Panc1 (cell line): ENCODE results near the gene FITM2. TPM values are rescaled to one million over a fixed set of nuclear protein-coding genes. Genes with fewer than 3 reads are reported as not detected.
"Not testable (repeated sequence)": the region's sequence is repeated elsewhere in the genome, so short reads cannot be mapped to it uniquely, and the experiment has no call there.

Experiments used
- ATAC-seq: fragments of 200-7000 bp; cut with Tn5 transposase; 2 replicates; pipeline ENCODE4 v1.9.1; 2020; ENCODE audit warnings: mild to moderate bottlenecking, moderate library complexity
- BruUV-seq: library from RNA; stranded (reverse); fragments of 400-500 nt; replicated peaks from 2 replicates; lab custom pipeline; 2021; lab: Mats Ljungman, UMichigan
- CTCF ChIA-PET: fragments of 300-600 bp; sonication (Branson Sonifier 250); formaldehyde crosslinking; loops from one replicate; lab custom pipeline; 2022; ENCODE audit warnings: antibody characterized with exemption; lab: Charles Lee
- POLR2A ChIA-PET: fragments of 300-600 bp; sonication (Branson Sonifier 250); formaldehyde crosslinking; loops from one replicate; lab custom pipeline; 2022; ENCODE audit warnings: antibody characterized with exemption; lab: Charles Lee
- DNase-seq: peaks from one replicate; pipeline ENCODE4 v3.0.0-alpha.2; 2010; ENCODE audit warnings: low read depth, low spot score
- H3K27ac ChIP-seq: 2 replicates; pipeline ENCODE4 v1.5.1; 2011; ENCODE audit warnings: mild to moderate bottlenecking, low read length, inconsistent platforms
- H3K27me3 ChIP-seq: fragments of 200-500 bp; sonication (Bioruptor generic); 2 replicates; pipeline ENCODE4 v1.6.0; 2014; ENCODE audit warnings: low read length, inconsistent platforms; ENCODE audit not compliant: control insufficient read depth, insufficient read depth
- H3K36me3 ChIP-seq: fragments of 200-500 bp; sonication (Bioruptor generic); 2 replicates; pipeline ENCODE4 v1.5.1; 2014; ENCODE audit warnings: inconsistent platforms, mild to moderate bottlenecking, low read length, moderate library complexity; ENCODE audit not compliant: control insufficient read depth, insufficient read depth
- H3K4me1 ChIP-seq: 2 replicates; pipeline ENCODE4 v1.5.1; 2011; ENCODE audit warnings: inconsistent platforms, mild to moderate bottlenecking, low read length, moderate library complexity; ENCODE audit not compliant: control insufficient read depth, insufficient read depth
- H3K4me3 ChIP-seq, 2 experiments: 2 replicates each; pipeline ENCODE4 v1.5.1; 2011 to 2012; ENCODE audit warnings: low read depth in 2 of 2, low read length in 2 of 2, mild to moderate bottlenecking in 2 of 2, inconsistent platforms in 1 of 2, moderate library complexity in 1 of 2
- H3K9me3 ChIP-seq: fragments of 200-500 bp; sonication (Bioruptor generic); 2 replicates; pipeline ENCODE4 v1.5.1; 2014; ENCODE audit warnings: low read depth, mild to moderate bottlenecking, inconsistent platforms, low read length, moderate library complexity; ENCODE audit not compliant: control insufficient read depth, insufficient read depth
- POLR2AphosphoS5 ChIP-seq: IDR thresholded peaks from 2 replicates; pipeline ENCODE4 v1.6.1; 2012; ENCODE audit warnings: mild to moderate bottlenecking, low read depth, low read length, moderate library complexity
- SIN3A ChIP-seq: IDR thresholded peaks from 2 replicates; pipeline ENCODE4 v1.6.1; 2012; ENCODE audit warnings: low read depth, mild to moderate bottlenecking, low read length, moderate library complexity, borderline replicate concordance; ENCODE audit not compliant: insufficient read depth
- TCF7L2 ChIP-seq: IDR thresholded peaks from 2 replicates; pipeline ENCODE4 v1.6.1; 2011; ENCODE audit warnings: mild to moderate bottlenecking, low read depth, low read length, inconsistent platforms
- in situ Hi-C: cut with HindIII; loops from 2 replicates; pipeline ENCODE4 v1.10.0; 2016; ENCODE audit warnings: low sequenced_read_pairs, low pct_unique_long_range_greater_than_20kb
- intact Hi-C: fragments of 100-400 bp; cut with micrococcal nuclease; formaldehyde crosslinking; loops from one replicate; pipeline ENCODE4 v1.10.0; 2022; ENCODE audit not compliant: unreplicated experiment
- total RNA-seq: library from RNA; stranded (reverse); gene quantifications from one replicate; pipeline ENCODE4 v1.2.1, GENCODE V29; 2021; ENCODE audit not compliant: unreplicated experiment
- TF ChIP-seq, protein P1 (sequence below): fragments of 450-650 bp; IDR thresholded peaks from 2 replicates; pipeline ENCODE4 v1.5.1; 2017; ENCODE audit warnings: mild to moderate bottlenecking
- TF ChIP-seq, protein P2 (sequence below), 2 experiments: IDR thresholded peaks; 2 replicates each; pipeline ENCODE4 v1.6.1; 2011 to 2012; ENCODE audit warnings: low read depth in 2 of 2, control low read depth in 1 of 2, low read length in 1 of 2, mild to moderate bottlenecking in 1 of 2, moderate library complexity in 1 of 2; ENCODE audit not compliant: insufficient read depth in 1 of 2

FITM2 gene
- total RNA-seq, 1 experiment from 2014 or later: 10.5 TPM

DNA sequence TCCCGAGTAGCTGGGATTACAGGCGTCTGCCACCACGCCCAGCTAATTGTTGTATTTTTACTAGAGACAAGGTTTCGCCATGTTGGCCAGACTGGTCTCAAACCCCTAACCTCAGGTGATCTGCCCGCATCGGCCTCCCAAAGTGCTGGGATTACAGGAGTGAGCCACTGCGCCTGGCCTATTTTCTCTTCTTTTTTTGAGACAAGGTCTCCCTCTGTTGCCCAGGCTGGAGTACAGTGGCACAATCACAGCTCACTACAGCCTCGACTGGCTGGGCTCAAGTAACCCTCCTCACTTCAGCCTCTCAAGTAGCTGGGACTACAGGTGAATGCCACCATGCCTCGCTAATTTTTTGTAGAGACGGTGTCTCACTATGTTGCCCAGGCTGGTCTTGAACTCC is 34.9 kb upstream of the FITM2 start:
- H3K27me3 ChIP-seq, BruUV-seq, DNase-seq, POLR2A ChIA-PET, H3K4me3 ChIP-seq, intact Hi-C loops, H3K9me3 ChIP-seq, H3K36me3 ChIP-seq, ATAC-seq, H3K27ac ChIP-seq, in situ Hi-C loops, H3K4me1 ChIP-seq, CTCF ChIA-PET: not testable (repeated sequence)

DNA sequence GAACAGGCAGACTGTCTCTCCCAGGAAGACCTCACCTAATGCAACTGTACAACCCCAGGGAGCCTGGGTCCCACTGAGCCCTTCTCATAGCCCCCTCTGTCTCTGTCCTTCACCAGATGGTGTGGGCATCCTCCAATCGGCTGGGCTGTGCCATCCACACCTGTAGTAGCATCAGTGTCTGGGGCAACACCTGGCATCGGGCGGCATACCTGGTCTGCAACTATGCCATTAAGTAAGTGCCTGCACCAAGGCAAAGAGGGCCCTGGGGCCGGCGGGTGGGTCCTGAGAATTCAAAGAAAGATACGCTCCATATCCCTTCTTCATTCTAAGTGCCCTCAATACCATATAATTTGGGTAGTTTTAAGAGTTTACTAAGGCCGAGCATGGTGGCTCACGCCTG is 34.1 kb upstream of the FITM2 start:
- H3K36me3 ChIP-seq: no peaks in the 10 kb centered on the region
- no peak overlapping the region for H3K27ac ChIP-seq
- no peaks in the 10 kb centered on the region for H3K9me3 ChIP-seq
- H3K27me3 ChIP-seq: no peaks in the 10 kb centered on the region
- TF ChIP-seq POLR2AphosphoS5 (no peak), TCF7L2 (no peak), SIN3A (no peak)
- TF ChIP-seq, protein P1, sequence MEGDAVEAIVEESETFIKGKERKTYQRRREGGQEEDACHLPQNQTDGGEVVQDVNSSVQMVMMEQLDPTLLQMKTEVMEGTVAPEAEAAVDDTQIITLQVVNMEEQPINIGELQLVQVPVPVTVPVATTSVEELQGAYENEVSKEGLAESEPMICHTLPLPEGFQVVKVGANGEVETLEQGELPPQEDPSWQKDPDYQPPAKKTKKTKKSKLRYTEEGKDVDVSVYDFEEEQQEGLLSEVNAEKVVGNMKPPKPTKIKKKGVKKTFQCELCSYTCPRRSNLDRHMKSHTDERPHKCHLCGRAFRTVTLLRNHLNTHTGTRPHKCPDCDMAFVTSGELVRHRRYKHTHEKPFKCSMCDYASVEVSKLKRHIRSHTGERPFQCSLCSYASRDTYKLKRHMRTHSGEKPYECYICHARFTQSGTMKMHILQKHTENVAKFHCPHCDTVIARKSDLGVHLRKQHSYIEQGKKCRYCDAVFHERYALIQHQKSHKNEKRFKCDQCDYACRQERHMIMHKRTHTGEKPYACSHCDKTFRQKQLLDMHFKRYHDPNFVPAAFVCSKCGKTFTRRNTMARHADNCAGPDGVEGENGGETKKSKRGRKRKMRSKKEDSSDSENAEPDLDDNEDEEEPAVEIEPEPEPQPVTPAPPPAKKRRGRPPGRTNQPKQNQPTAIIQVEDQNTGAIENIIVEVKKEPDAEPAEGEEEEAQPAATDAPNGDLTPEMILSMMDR: no peak
- TF ChIP-seq, protein P2, sequence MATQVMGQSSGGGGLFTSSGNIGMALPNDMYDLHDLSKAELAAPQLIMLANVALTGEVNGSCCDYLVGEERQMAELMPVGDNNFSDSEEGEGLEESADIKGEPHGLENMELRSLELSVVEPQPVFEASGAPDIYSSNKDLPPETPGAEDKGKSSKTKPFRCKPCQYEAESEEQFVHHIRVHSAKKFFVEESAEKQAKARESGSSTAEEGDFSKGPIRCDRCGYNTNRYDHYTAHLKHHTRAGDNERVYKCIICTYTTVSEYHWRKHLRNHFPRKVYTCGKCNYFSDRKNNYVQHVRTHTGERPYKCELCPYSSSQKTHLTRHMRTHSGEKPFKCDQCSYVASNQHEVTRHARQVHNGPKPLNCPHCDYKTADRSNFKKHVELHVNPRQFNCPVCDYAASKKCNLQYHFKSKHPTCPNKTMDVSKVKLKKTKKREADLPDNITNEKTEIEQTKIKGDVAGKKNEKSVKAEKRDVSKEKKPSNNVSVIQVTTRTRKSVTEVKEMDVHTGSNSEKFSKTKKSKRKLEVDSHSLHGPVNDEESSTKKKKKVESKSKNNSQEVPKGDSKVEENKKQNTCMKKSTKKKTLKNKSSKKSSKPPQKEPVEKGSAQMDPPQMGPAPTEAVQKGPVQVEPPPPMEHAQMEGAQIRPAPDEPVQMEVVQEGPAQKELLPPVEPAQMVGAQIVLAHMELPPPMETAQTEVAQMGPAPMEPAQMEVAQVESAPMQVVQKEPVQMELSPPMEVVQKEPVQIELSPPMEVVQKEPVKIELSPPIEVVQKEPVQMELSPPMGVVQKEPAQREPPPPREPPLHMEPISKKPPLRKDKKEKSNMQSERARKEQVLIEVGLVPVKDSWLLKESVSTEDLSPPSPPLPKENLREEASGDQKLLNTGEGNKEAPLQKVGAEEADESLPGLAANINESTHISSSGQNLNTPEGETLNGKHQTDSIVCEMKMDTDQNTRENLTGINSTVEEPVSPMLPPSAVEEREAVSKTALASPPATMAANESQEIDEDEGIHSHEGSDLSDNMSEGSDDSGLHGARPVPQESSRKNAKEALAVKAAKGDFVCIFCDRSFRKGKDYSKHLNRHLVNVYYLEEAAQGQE (IDR thresholded peaks at IDR 0.05; ENCODE audit: insufficient read depth in 1 of 2, low read depth in 2 of 2, low read length in 1 of 2): no peak
- no TSS peak for BruUV-seq
- DNase-seq (no peak), ATAC-seq (no peak)
- POLR2A ChIA-PET: no interaction called here
- H3K4me3 ChIP-seq: no peak overlapping the region
- intact Hi-C loops (no loop called here), in situ Hi-C loops (no loop called here)
- CTCF ChIA-PET: no interaction called here
- H3K4me1 ChIP-seq: no peaks in the 10 kb centered on the region

DNA sequence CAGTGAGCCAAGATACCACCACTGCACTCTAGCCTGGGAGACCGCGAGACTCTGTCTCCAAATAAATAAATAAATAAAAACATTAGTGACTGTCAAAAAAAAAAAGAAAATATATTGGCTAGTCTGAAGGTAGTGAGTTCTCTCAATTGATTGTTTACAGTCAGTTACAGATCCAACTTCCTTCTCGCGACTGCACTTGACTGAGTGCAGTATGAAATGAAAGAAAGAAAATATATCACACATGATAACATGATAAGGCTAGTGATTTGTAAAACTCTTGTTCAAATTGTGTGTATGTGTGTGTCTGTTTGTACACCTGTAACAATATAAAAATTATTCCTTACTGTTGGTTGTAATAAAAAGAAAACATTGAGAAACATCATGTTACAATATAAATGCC is 33.7 kb upstream of the FITM2 start:
- in situ Hi-C loops (no loop called here), intact Hi-C loops (no loop called here)
- Histone ChIP-seq H3K27ac (no peak overlapping the region), H3K36me3 (no peaks in the 10 kb centered on the region), H3K27me3 (no peaks in the 10 kb centered on the region), H3K9me3 (no peaks in the 10 kb centered on the region), H3K4me3 (no peak overlapping the region), H3K4me1 (no peaks in the 10 kb centered on the region)
- POLR2A ChIA-PET: no interaction called here
- CTCF ChIA-PET: no interaction called here
- DNase-seq (no peak), ATAC-seq (no peak)
- no TSS peak for BruUV-seq
- TF ChIP-seq TCF7L2 (no peak), SIN3A (no peak), POLR2AphosphoS5 (no peak)
- TF ChIP-seq, protein P1: no peak
- TF ChIP-seq, protein P2 (IDR thresholded peaks at IDR 0.05; ENCODE audit: insufficient read depth in 1 of 2, low read depth in 2 of 2, low read length in 1 of 2): no peak
